ENCODE results near the gene OR51D1.

The OR51D1 gene

GRCh38 chr11:4641501-4641900, 4.2 kb downstream of the OR51D1 start:
- no peak overlapping the region for H3K4me3 ChIP-seq (ENCODE audit: low read length)
- H3K36me3 ChIP-seq (ENCODE audit: control insufficient read depth, low read length) = no peaks in the 10 kb centered on the region
- no peaks in the 10 kb centered on the region for H3K9me3 ChIP-seq (ENCODE audit: control insufficient read depth, insufficient read depth, low read length)
- H4K20me1 ChIP-seq (ENCODE audit: control insufficient read depth, insufficient read depth, low read depth, low read length) = no peaks in the 10 kb centered on the region
- H3K27ac ChIP-seq (ENCODE audit: low read depth, low read length) = no peak overlapping the region
- no peaks in the 10 kb centered on the region for H3K27me3 ChIP-seq (ENCODE audit: control insufficient read depth, low read length)
- H3F3A ChIP-seq (ENCODE audit: control insufficient read depth, insufficient read depth) = no peaks in the 10 kb centered on the region
- no peaks in the 10 kb centered on the region for H3K4me1 ChIP-seq (ENCODE audit: control insufficient read depth, low read length)
- no peak overlapping the region for H3K4me2 ChIP-seq (ENCODE audit: low read length)
- H3K9me2 ChIP-seq (replicated peaks; ENCODE audit: control insufficient read depth, low read length) = no peaks in the 10 kb centered on the region
- no peaks in the 10 kb centered on the region for H3K79me2 ChIP-seq (ENCODE audit: control insufficient read depth, low read length)
- TF ChIP-seq CTCF (IDR thresholded peaks at IDR 0.05; ENCODE audit: low read depth, low read length, poor library complexity, severe bottlenecking) = no peak
- no peak for TF ChIP-seq EZH2phosphoT487 (IDR thresholded peaks at IDR 0.05; ENCODE audit: borderline replicate concordance, low read length)

- H3K27me3 ChIP-seq (ENCODE audit: control insufficient read depth, low read length) = no peaks in the 10 kb centered on the region
- H3K79me2 ChIP-seq (ENCODE audit: control insufficient read depth, low read length) = no peaks in the 10 kb centered on the region
- TF ChIP-seq EZH2phosphoT487 (IDR thresholded peaks at IDR 0.05; ENCODE audit: borderline replicate concordance, low read length) = no peak
- no peak for TF ChIP-seq CTCF (IDR thresholded peaks at IDR 0.05; ENCODE audit: low read depth, low read length, poor library complexity, severe bottlenecking)
- H3K4me3 ChIP-seq (ENCODE audit: low read length) = no peak overlapping the region
- no peaks in the 10 kb centered on the region for H4K20me1 ChIP-seq (ENCODE audit: control insufficient read depth, insufficient read depth, low read depth, low read length)
- no peaks in the 10 kb centered on the region for H3F3A ChIP-seq (ENCODE audit: control insufficient read depth, insufficient read depth)
- H3K27ac ChIP-seq (ENCODE audit: low read depth, low read length) = no peak overlapping the region
- H3K4me2 ChIP-seq (ENCODE audit: low read length) = no peak overlapping the region
- no peaks in the 10 kb centered on the region for H3K4me1 ChIP-seq (ENCODE audit: control insufficient read depth, low read length)
- H3K9me3 ChIP-seq (ENCODE audit: control insufficient read depth, insufficient read depth, low read length) = no peaks in the 10 kb centered on the region
- H3K9me2 ChIP-seq (replicated peaks; ENCODE audit: control insufficient read depth, low read length) = no peaks in the 10 kb centered on the region
- H3K36me3 ChIP-seq (ENCODE audit: control insufficient read depth, low read length) = no peaks in the 10 kb centered on the region
These were observed 4.8 kb downstream of the OR51D1 start for GRCh38 chr11:4642043-4642442.

- no peak for TF ChIP-seq CTCF (IDR thresholded peaks at IDR 0.05; ENCODE audit: low read depth, low read length, poor library complexity, severe bottlenecking)
- no peak for TF ChIP-seq EZH2phosphoT487 (IDR thresholded peaks at IDR 0.05; ENCODE audit: borderline replicate concordance, low read length)
- no peaks in the 10 kb centered on the region for H3F3A ChIP-seq (ENCODE audit: control insufficient read depth, insufficient read depth)
These were observed 5.8 kb downstream of the OR51D1 start for GRCh38 chr11:4643076-4643475.

GRCh38 chr11:4643682-4644081, 6.4 kb downstream of the OR51D1 start, which contains the start of gene OR51E1:
TSS of gene OR51E1 (plus strand) at chr11:4643982. CDS start at chr11:4652527, 8,545 bp downstream.
- no peak within 1 kb of the TSS for H3K4me3 ChIP-seq (ENCODE audit: low read length)
- H3F3A ChIP-seq (ENCODE audit: control insufficient read depth, insufficient read depth) = no peaks in the 10 kb centered on the region
- H3K79me2 ChIP-seq (ENCODE audit: control insufficient read depth, low read length) = no peaks in the 10 kb centered on the region
- H3K4me2 ChIP-seq (ENCODE audit: low read length) = no peak within 1 kb of the TSS
- no peaks in the 10 kb centered on the region for H3K9me3 ChIP-seq (ENCODE audit: control insufficient read depth, insufficient read depth, low read length)
- no peaks in the 10 kb centered on the region for H3K4me1 ChIP-seq (ENCODE audit: control insufficient read depth, low read length)
- H3K36me3 ChIP-seq (ENCODE audit: control insufficient read depth, low read length) = no peaks in the 10 kb centered on the region
- no peak within 1 kb of the TSS for H3K27ac ChIP-seq (ENCODE audit: low read depth, low read length)
- H3K9me2 ChIP-seq (replicated peaks; ENCODE audit: control insufficient read depth, low read length) = no peaks in the 10 kb centered on the region
- TF ChIP-seq EZH2phosphoT487 (IDR thresholded peaks at IDR 0.05; ENCODE audit: borderline replicate concordance, low read length) = no peak
- TF ChIP-seq CTCF (IDR thresholded peaks at IDR 0.05; ENCODE audit: low read depth, low read length, poor library complexity, severe bottlenecking) = no peak
- no peaks in the 10 kb centered on the region for H3K27me3 ChIP-seq (ENCODE audit: control insufficient read depth, low read length)
- no peaks in the 10 kb centered on the region for H4K20me1 ChIP-seq (ENCODE audit: control insufficient read depth, insufficient read depth, low read depth, low read length)

More at GRCh38 chr11:4643076-4643475, 5.8 kb downstream of the OR51D1 start:
- H3K36me3 ChIP-seq (ENCODE audit: control insufficient read depth, low read length) = no peaks in the 10 kb centered on the region
- H3K4me1 ChIP-seq (ENCODE audit: control insufficient read depth, low read length) = no peaks in the 10 kb centered on the region
- H3K9me3 ChIP-seq (ENCODE audit: control insufficient read depth, insufficient read depth, low read length) = no peaks in the 10 kb centered on the region
- H3K9me2 ChIP-seq (replicated peaks; ENCODE audit: control insufficient read depth, low read length) = no peaks in the 10 kb centered on the region
- no peak overlapping the region for H3K4me3 ChIP-seq (ENCODE audit: low read length)
- no peak overlapping the region for H3K4me2 ChIP-seq (ENCODE audit: low read length)
- H3K27me3 ChIP-seq (ENCODE audit: control insufficient read depth, low read length) = no peaks in the 10 kb centered on the region
- no peaks in the 10 kb centered on the region for H3K79me2 ChIP-seq (ENCODE audit: control insufficient read depth, low read length)
- H3K27ac ChIP-seq (ENCODE audit: low read depth, low read length) = no peak overlapping the region
- no peaks in the 10 kb centered on the region for H4K20me1 ChIP-seq (ENCODE audit: control insufficient read depth, insufficient read depth, low read depth, low read length)

All from DOHH2 (cell line).